Body of pancreas (tissue), 4 donors: ENCODE data around the gene HYAL2.

Source experiments
- CTCF ChIP-seq, 7 experiments: fragments of 450-650 bp in 4 of 7; fragments of 200-600 bp in 3 of 7; sonication (generic) in 3 of 7; IDR thresholded peaks; one replicate each; pipeline ENCODE4 v1.5.1; 2016 to 2019; ENCODE audit warnings: antibody characterized with exemption in 7 of 7
- POLR2A ChIP-seq, 3 donors: fragments of 450-650 bp; IDR thresholded peaks; one replicate each; pipeline ENCODE4 v1.6.1; 2016; ENCODE audit warnings: antibody characterized with exemption in 3 of 3, mild to moderate bottlenecking in 2 of 3

- TF ChIP-seq CTCF (IDR thresholded peaks at IDR 0.05) (no peak), POLR2A (IDR thresholded peaks at IDR 0.05) (peak in 2 of 3 donors; percentile 13 to 19)
Observed at GRCh38 chr3:50333744-50334328, 11.3 kb upstream of the HYAL2 start.
